Activated T-cell treated with anti-CD3 and anti-CD28 coated beads for 1 hour (primary cell): ENCODE measurements around the gene GRAMD1B.
"Not testable (repeated sequence)": the region's sequence is repeated elsewhere in the genome, so short reads cannot be mapped to it uniquely, and the experiment has no call there.

Experiments
- DNase-seq: peaks from one replicate; pipeline ENCODE4 v3.0.0-alpha.2; 2020; ENCODE audit warnings: low read depth

GRAMD1B gene

GRCh38 chr11:123641495-123641840 is 211.4 kb downstream of the GRAMD1B start:
- no peak for DNase-seq

GRCh38 chr11:123642435-123642834 is 212.4 kb downstream of the GRAMD1B start:
- DNase-seq, result no peak

- no peak for DNase-seq
Measured at GRCh38 chr11:123645286-123645975, 215.4 kb downstream of the GRAMD1B start.

- DNase-seq, result no peak
Measured at GRCh38 chr11:123650901-123651300, 220.8 kb downstream of the GRAMD1B start.

GRCh38 chr11:123652599-123652998 is 222.5 kb downstream of the GRAMD1B start:
- DNase-seq, result no peak

GRCh38 chr11:123653483-123653826 is 223.4 kb downstream of the GRAMD1B start:
- DNase-seq, result no peak

GRCh38 chr11:123653827-123654565 is 223.9 kb downstream of the GRAMD1B start:
- no peak for DNase-seq

GRCh38 chr11:123654566-123655081 is 224.6 kb downstream of the GRAMD1B start, which contains the start of gene SCN3B:
Gene SCN3B (minus strand): TSS chr11:123654624. CDS start chr11:123653801, 823 bp downstream.
- DNase-seq, result no peak

GRCh38 chr11:123659311-123659710 is 229.2 kb downstream of the GRAMD1B start:
- no peak for DNase-seq

- not testable (repeated sequence) for DNase-seq
Measured at GRCh38 chr11:123659965-123660364, 229.9 kb downstream of the GRAMD1B start.

- no peak for DNase-seq
Measured at GRCh38 chr11:123665306-123665705, 235.2 kb downstream of the GRAMD1B start.

- DNase-seq, result no peak
Measured at GRCh38 chr11:123670081-123670480, 240.0 kb downstream of the GRAMD1B start.

GRCh38 chr11:123671534-123671933 is 241.5 kb downstream of the GRAMD1B start:
- DNase-seq, result no peak

- no peak for DNase-seq
Measured at GRCh38 chr11:123672568-123672967, 242.5 kb downstream of the GRAMD1B start.

GRCh38 chr11:123674297-123674696 is 244.2 kb downstream of the GRAMD1B start:
- DNase-seq, result no peak
